ENCODE results near the gene PACSIN1. TPM values are rescaled to one million over a fixed set of nuclear protein-coding genes. Genes with fewer than 3 reads are reported as not detected.

Gene PACSIN1
- total RNA-seq, 1 donor from 2014 or later = 10.3 TPM

- no peak for DNase-seq (ENCODE audit: low spot score)
- intact Hi-C loops (cut with DNase I) = no loop called here
Measured at GRCh38 chr6:34536251-34536958, 70.5 kb downstream of the PACSIN1 start.

DNA sequence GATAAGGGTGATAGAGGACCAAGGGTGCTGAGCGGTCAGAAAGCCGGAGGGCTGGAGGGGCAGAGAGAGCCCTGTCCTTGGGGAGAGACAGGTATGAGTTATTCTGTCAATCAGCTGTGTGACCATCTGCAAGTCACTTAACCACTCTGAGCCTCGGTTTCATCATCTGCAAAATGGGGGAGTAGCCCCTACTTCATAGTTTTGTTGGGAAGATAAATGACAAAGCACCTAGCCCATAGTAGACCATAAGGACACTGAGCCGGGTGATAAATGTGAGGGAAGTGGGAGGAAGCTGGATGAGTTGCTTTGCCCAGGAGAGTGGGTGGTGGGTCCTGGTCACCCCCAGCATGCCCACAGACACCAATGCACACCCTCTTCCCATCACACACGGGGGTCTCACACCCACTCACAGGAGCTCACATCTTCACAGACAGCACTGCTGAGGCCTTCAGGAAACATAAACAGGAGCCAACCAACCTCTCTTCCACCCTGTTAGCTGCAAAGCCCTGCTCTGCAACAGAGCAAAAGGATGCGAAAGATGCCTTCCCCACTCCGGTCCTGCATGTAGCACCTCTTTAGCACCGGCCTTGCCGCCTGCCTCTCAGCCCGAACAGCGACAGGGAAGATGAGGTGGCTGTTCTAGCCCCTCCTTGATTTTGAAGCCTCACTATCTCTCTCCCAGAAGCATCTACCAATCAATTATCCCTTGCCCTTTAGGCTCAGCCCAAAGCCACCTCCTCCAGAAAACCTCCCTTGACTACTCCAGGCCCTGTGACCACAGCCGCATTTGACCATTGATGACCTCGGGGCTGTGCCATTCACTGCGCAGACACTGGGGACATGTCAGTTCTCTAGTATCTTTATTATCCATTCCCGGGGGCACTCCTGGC, 71.3 kb downstream of the PACSIN1 start:
- no peak for DNase-seq (ENCODE audit: low spot score)
- intact Hi-C loops (cut with DNase I) = no loop called here

GRCh38 chr6:34537922-34538550, 72.2 kb downstream of the PACSIN1 start:
- DNase-seq (ENCODE audit: low spot score) = no peak

DNA sequence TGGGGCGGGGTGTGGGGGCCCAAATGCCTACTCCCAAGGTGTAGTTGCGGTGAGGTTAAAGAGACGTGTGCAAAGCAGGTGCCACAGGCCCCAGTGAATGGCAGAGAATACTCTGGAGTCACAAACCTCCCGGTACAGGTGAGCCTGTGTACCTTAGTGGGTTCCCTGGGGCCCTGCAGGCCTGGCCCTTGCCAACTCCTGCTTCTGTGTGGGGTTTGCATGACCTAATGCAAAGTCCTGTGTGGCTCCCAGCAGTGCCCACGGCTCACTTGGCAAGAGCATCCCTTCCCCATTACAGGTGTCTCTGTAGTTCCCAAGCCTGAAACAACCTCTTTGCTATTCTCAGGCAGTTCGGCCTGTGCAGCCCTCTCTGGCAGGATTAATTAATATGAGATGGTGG, 72.7 kb downstream of the PACSIN1 start:
- intact Hi-C loops (cut with DNase I) = no loop called here

More at GRCh38 chr6:34537922-34538550, 72.2 kb downstream of the PACSIN1 start:
- intact Hi-C loops (cut with DNase I) = no loop called here

GRCh38 chr6:34539181-34539580, 73.3 kb downstream of the PACSIN1 start:
- DNase-seq (ENCODE audit: low spot score) = no peak
- intact Hi-C loops (cut with DNase I) = no loop called here

More for the DNA sequence above, 72.7 kb downstream of the PACSIN1 start:
- DNase-seq (ENCODE audit: low spot score) = no peak

DNA sequence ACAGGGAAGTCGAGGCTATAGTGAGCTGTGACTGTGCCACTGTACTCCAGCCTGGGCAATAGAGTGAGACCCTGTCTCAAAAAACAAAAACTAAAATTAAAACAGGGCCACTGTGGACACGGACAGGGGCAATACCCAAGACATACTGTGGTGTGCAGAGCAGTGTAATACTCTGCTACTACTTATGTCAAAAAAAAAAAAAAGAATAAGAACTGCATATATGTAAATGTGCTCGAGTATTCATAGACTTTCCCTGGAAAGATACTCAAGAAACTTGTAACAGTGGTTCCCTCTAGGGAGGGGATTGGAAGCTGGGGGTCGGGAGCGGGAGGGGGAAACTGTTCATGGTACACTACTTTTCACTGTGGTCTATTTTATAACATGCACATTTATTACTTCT, 74.3 kb downstream of the PACSIN1 start:
- no peak for DNase-seq (ENCODE audit: low spot score)
- intact Hi-C loops (cut with DNase I) = no loop called here

DNA sequence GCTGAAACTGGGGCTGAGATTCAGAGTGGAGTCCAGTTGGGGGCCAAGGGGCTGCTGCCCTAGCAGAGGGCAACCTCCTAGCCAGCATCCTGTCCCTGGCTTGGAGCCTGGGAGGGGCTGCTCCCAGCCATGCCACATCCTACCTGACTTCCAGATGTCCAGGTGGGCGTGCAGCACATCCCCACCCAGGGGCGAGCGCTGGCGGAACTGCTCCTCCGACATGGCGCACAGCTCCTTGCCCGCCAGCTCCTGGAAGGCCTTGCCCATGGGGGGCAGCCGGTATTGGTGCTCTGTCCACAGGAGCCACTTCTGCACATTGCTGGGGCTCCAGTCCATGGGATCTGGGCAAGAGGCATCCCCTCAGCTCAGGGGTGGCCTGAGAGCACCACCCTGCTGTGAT, 75.0 kb downstream of the PACSIN1 start:
- intact Hi-C loops (cut with DNase I) = no loop called here
- DNase-seq (ENCODE audit: low spot score) = no peak

DNA sequence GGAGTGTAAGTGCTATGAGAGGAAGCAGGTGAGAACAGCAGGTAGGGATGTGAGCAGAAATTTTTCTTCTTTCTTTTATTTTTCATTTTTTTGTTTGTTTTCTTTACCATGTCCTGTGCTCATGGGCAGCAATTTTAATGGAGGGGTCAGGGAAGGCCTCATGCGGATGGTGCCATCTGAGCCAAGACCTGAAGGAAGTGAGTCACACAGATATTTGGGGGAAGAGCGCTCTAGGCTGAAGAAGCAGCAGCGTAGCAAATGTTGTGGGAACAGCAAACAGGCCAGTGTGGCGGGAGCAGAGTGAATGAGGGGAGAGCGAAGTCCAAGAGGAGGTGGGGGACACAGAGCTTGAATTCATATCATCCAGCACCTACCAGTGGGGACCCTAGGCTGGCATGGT, 77.5 kb downstream of the PACSIN1 start:
- DNase-seq (ENCODE audit: low spot score) = no peak
- intact Hi-C loops (cut with DNase I) = no loop called here

DNA sequence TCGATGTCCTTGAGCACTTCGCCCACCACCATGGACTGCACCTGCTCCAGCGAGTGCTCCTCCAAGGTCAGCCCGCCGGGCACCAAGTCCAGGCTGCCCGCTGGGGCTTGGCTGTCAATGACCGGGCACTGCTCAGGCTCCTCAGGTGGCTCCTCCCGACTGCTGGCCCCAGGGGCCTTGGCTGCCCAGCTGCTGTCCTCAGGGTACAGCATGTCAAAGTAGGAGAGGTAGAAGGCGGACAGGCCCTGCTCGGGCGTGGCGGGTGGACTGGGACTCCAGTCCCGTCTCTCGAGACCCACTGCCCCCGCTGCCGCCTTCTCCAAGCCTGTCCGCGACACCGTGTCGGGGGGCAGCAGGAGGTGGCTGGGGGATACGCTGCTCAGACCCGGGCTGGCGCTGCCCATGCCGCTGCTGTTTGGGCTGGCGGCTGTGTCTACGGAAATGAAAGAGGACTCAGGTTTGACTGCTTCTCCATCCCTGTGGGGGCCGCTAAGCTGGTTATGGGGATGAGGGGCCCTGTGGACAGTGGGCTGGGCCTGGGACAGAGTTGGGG, 78.3 kb downstream of the PACSIN1 start:
- intact Hi-C loops (cut with DNase I) = no loop called here
- DNase-seq (ENCODE audit: low spot score) = no peak

DNA sequence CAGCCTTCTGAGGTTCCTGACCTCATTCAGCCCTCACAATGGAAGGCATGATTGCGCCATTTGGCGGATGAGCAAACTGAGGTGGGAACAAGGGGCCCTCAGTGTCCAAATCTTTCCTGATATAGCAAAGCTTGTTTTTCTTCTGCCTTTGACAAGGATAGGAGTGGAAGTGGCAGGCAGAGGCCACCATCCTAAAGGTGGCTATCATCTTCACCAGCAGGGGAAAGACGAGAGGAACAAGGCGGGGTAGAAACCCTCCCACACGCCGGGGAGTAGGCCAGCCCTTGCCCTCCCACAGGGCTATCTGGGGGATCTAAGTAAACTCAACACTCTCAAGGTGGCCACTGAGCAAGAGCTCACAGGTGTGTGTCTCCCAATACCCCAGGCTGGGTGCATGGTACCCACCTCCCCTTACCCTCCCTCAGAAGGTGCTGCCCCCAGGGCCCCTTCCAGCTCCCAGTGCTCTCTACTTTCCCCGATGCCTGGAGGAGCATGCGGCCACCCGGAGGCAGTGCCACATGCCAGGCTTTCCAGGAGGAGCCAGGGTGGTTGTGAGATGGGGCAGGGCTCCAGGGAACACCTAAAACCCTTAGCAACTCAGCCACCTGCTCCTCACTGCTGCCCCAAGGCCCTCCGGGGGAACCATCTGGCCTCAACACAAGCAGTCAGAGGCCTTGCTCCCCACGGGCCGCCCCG, 79.0 kb downstream of the PACSIN1 start:
- DNase-seq (ENCODE audit: low spot score) = no peak
- intact Hi-C loops (cut with DNase I) = no loop called here

DNA sequence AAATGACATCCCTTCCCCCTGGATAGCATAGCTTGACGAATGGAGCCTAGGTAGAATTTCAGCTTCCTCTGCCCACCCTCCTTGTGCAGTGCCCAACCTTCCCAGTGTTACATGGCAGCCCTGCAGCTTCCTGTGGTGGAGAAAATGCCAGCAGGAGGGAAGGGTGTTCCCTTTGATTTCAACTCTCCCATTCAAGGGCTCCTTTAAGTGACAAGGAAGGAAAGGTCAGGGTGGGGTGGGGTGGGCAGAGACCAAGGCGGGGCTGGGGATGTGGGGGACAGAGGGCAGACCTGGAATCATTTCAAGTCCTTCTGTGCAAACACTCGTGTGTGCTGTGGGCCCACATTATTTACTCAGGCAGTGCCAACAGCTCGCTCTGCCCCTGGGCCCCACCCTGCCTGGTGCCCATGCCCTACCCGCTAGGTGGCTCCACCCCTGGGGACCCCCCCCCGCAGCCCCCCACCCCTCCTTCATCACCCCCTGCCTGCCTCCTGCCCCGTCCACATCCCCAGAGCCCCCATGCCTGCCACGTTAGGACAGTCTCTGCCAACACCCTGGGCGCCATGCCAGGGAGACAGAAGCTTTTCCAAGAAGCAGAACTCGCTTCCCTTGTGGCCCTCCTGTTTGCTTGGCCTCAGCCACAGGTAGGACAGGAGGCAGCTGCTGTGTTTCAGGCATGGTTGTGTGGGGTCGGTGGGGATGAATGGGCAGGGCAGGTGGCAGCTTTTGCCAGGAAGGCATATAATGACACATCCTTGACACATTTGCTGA, 80.9 kb downstream of the PACSIN1 start:
- DNase-seq (ENCODE audit: low spot score) = no peak
- intact Hi-C loops (cut with DNase I) = no loop called here

DNA sequence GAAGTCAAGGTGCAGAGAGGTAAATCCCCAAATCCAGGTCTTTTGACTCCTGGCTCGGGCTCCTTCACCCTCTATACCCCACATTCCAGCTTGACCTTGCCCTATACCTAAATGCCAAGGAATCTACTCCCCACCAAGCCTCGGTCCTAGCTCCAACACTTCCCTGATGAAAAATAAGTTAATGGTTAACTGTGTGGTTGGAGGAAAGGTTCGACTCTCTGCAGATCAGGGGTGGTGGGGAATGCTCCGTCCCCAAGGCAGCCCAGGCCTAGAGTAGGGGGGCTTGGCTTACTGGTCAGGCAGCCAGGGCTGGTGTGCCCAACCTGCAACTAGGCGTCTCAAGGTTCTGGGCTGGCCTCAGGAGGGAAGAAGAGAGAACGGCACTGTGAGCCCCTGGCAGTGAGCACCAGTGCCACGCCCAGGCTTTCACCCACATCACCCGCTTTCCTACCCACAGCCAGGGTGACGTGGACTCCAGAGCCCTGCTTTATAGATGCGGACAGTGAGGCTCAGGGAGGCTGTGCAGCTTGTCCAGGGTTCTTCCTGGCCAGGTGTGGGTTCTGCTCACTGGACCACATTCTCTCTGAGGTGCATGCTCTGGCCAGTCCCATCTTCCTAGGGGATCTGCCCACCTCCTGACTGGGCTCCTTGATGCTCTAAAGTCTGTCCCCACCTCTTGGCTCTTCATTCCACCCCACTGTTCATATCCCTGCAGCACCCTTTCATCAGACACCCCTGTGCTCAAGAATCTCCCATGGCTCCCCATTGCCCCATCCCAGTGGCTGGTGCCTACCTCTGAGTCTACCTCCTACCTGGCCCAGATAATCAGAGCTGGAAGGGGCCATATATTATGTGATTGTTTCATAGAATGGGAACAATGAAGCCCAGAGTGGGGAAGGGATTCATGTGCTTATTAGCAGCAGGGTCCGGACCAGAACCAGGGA, 82.1 kb downstream of the PACSIN1 start:
- DNase-seq (ENCODE audit: low spot score) = no peak
- intact Hi-C loops (cut with DNase I) = no loop called here

GRCh38 chr6:34549026-34549803, 83.3 kb downstream of the PACSIN1 start:
- DNase-seq (ENCODE audit: low spot score) = no peak
- intact Hi-C loops (cut with DNase I) = no loop called here

DNA sequence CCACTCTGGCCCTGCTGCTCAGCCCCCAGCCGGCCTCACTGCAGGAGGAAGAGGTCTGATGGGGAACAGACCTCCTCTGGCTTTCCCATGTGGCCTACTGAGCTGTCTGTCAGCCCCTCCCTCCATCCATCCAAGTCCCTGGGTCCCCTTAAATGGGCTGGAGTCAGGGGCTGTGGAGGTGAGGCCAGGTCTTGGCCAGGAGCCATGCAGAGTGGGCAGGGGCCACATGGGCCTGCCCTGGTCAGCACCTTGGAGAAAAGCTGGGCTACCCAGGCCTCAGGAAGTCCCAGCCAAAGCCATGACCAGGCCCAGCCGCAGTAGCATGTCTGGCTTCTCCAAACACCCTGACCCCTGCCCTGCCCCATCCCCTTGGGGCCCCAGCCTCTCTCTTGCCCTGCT, 83.9 kb downstream of the PACSIN1 start:
- intact Hi-C loops (cut with DNase I) = no loop called here
- no peak for DNase-seq (ENCODE audit: low spot score)

DNA sequence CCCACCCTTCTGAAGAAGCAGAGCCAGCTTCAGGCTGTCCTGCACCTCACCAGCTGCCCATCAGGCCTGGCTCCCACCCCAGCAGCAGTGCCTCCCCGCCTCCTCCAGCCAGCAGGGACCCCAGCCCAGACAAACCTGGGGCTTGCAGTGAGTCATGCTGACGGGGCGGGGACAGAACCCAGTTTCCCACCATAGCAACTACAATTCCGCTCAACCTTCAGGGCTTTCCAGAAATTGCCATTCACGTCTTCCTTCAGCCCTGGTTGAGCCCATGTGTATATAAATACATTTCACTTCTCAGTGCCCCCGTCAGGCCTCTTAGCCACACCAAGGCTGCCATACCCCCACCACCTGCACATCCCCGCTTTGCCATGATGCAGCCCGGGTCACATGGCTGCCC, 85.8 kb downstream of the PACSIN1 start:
- intact Hi-C loops (cut with DNase I) = no loop called here

GRCh38 chr6:34552620-34553019, 86.7 kb downstream of the PACSIN1 start:
- no peak for DNase-seq (ENCODE audit: low spot score)
- intact Hi-C loops (cut with DNase I) = no loop called here

More for the DNA sequence above, 85.8 kb downstream of the PACSIN1 start:
- DNase-seq (ENCODE audit: low spot score) = no peak

DNA sequence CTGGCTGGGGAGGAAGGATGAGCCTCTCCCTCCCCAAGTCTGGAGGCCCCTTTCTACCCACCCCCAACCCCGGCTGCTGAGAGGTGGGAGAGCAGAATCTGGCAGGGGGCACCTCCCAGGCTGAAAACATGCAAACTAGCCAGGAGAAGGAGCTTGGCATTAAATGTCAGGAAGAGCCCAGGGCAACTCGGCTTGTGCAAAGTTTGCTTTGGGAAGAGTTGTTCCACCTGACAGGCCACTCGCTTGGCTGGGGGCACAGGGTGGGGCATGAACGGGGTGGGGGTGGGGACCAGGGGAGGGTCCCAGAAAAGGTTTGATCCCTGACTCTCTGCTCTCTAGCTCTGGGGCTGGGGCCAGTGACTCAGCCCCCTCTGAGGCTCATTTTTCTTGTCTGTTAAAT, 87.3 kb downstream of the PACSIN1 start:
- no peak for DNase-seq (ENCODE audit: low spot score)
- intact Hi-C loops (cut with DNase I) = no loop called here
